Measurements from ENCODE around the gene MEGF9. TPM values are rescaled to one million over a fixed set of nuclear protein-coding genes. Genes with fewer than 3 reads are reported as not detected.

The MEGF9 gene
- total and polyA plus RNA-seq, 2 donors (not counting 3 experiments of a cell fraction or from before 2014, with no cell fraction given) = 4.0 to 13.0 TPM

- BruUV-seq (replicated peaks) = no TSS peak
- FAIRE-seq (no peak), DNase-seq (ENCODE audit: low read depth, low spot score) (no peak)
- H2AFZ ChIP-seq (ENCODE audit: low read depth, low read length) = no peak overlapping the region
- no peaks in the 10 kb centered on the region for H3K79me2 ChIP-seq (ENCODE audit: control insufficient read depth, insufficient read depth, low read length)
- dilution Hi-C loops (cut with MboI; ENCODE audit: extremely low pct_ligation_motif_present, low sequenced_read_pairs) = no loop called here
- no peaks in the 10 kb centered on the region for H4K20me1 ChIP-seq (replicated peaks; ENCODE audit: control insufficient read depth, extremely low read depth, insufficient read depth, low read length)
- no peak for TF ChIP-seq JUN (IDR thresholded peaks at IDR 0.05; ENCODE audit: borderline replicate concordance, insufficient read depth, insufficient read length, low read depth)
- no peak for TF ChIP-seq GATA2 (IDR thresholded peaks at IDR 0.05; ENCODE audit: insufficient read depth, insufficient read length, low read depth, low read length)
- no peak for TF ChIP-seq MYC (IDR thresholded peaks at IDR 0.05; ENCODE audit: low read depth, low read length)
- no peak for TF ChIP-seq MAX (IDR thresholded peaks at IDR 0.05; ENCODE audit: insufficient read depth, insufficient read length)
- TF ChIP-seq POLR2AphosphoS5 (IDR thresholded peaks at IDR 0.05; ENCODE audit: insufficient read depth, low read depth, low read length) = no peak
- TF ChIP-seq EZH2 (IDR thresholded peaks at IDR 0.05; ENCODE audit: borderline replicate concordance, low read depth, low read length, severe bottlenecking) = no peak
- TF ChIP-seq POLR2A (IDR thresholded peaks at IDR 0.05; ENCODE audit: low read depth, low read length) = no peak
- no peak for TF ChIP-seq CTCF (IDR thresholded peaks at IDR 0.05; ENCODE audit: extremely low read depth in 1 of 2, insufficient read depth in 1 of 2, low read depth in 1 of 2, low read length in 2 of 2)
- TF ChIP-seq FOS (IDR thresholded peaks at IDR 0.05; ENCODE audit: borderline replicate concordance, insufficient read depth, low read length) = no peak
- intact Hi-C loops (cut with micrococcal nuclease) = no loop called here
- POLR2A ChIA-PET = no interaction called here
- no peaks in the 10 kb centered on the region for H3K36me3 ChIP-seq (ENCODE audit: control insufficient read depth in 2 of 2, extremely low read depth in 1 of 2, insufficient read depth in 2 of 2, low read length in 2 of 2)
- peaks cover 0 to 3% of the 10 kb centered on the region in 2 experiments for H3K27me3 ChIP-seq (ENCODE audit: control insufficient read depth in 2 of 2, insufficient read depth in 2 of 2, low read length in 2 of 2)
- CTCF ChIA-PET = interaction anchor here (1.1 kb wide), 1 partner anchor 16 kb away, joined by 3 read pairs; no protein-coding TSS in a partner anchor
- no peak overlapping the region for H3K9ac ChIP-seq (replicated peaks; ENCODE audit: extremely low read depth, insufficient read depth, low read length)
- H3K4me2 ChIP-seq (ENCODE audit: insufficient read depth, low read length) = no peak overlapping the region
- no peaks in the 10 kb centered on the region for H3K9me3 ChIP-seq (replicated peaks; ENCODE audit: control insufficient read depth, insufficient read depth, low read length)
- H3K9me1 ChIP-seq (replicated peaks; ENCODE audit: control insufficient read depth, extremely low read depth, insufficient read depth, low read length) = no peaks in the 10 kb centered on the region
- no peak overlapping the region for H3K4me3 ChIP-seq (replicated peaks in 1 of 3; ENCODE audit: insufficient read depth in 1 of 3, low read depth in 1 of 3, low read length in 3 of 3)
- no peak overlapping the region for H3K27ac ChIP-seq (ENCODE audit: insufficient read depth, low read depth, low read length)
- H3K4me1 ChIP-seq (ENCODE audit: control insufficient read depth, extremely low read depth, insufficient read depth, low read length) = no peaks in the 10 kb centered on the region
Measured at GRCh38 chr9:120592210-120592609, 122.1 kb downstream of the MEGF9 start.
